AG04450 (cell line): ENCODE data around the gene SCAI. TPM values are rescaled to one million over a fixed set of nuclear protein-coding genes. Genes with fewer than 3 reads are reported as not detected.
"Not testable (repeated sequence)": the region's sequence is repeated elsewhere in the genome, so short reads cannot be mapped to it uniquely, and the experiment has no call there.

Experiments
- CTCF ChIA-PET: fragments of 300-600, 350-600 bp; formaldehyde crosslinking; extraction: SDS; loops from one replicate; lab custom pipeline; 2022; ENCODE audit warnings: antibody characterized with exemption, inconsistent platforms; lab: Charles Lee
- POLR2A ChIA-PET: fragments of 350-600 bp; formaldehyde crosslinking; extraction: SDS; loops from one replicate; lab custom pipeline; 2021; ENCODE audit warnings: antibody characterized with exemption, inconsistent platforms; lab: Yijun Ruan, JAX
- DNase-seq: peaks from one replicate; pipeline ENCODE4 v3.0.0-alpha.2; 2011; ENCODE audit warnings: low read depth, low spot score
- H3K27ac ChIP-seq: one replicate; pipeline ENCODE4 v1.5.1; 2012; ENCODE audit warnings: low read depth, low read length, control low read depth
- H3K27me3 ChIP-seq: one replicate; pipeline ENCODE4 v1.6.0; 2012; ENCODE audit warnings: low read length; ENCODE audit not compliant: control insufficient read depth, insufficient read depth
- H3K4me3 ChIP-seq: 2 replicates; pipeline ENCODE4 v1.5.1; 2011; ENCODE audit warnings: mild to moderate bottlenecking, low read depth, low read length, control low read depth
- H3K9me3 ChIP-seq: 2 replicates; pipeline ENCODE4 v1.5.1; 2012; ENCODE audit warnings: low read length; ENCODE audit not compliant: control insufficient read depth, insufficient read depth
- CTCF ChIP-seq: IDR thresholded peaks from 2 replicates; pipeline ENCODE4 v1.5.1; 2011; ENCODE audit warnings: low read depth, low read length, control low read depth, inconsistent platforms
- polyA plus RNA-seq: library from polyadenylated mRNA; depleted of rRNA; stranded (reverse); fragments of >200 nt; gene quantifications from 2 replicates; pipeline ENCODE4 v1.2.3, GENCODE V29; 2011

The SCAI gene
- polyA plus RNA-seq, 1 experiment = 13.9 TPM

- CTCF ChIA-PET = no interaction called here
- no peak for TF ChIP-seq CTCF
- H3K27ac ChIP-seq = no peak overlapping the region
- peaks cover 9% of the 10 kb centered on the region; the same call in 1 of the 2 replicates for H3K9me3 ChIP-seq
- POLR2A ChIA-PET = interaction anchor here (0.6 kb wide), 1 partner anchor 99 kb away, joined by 3 read pairs; no protein-coding TSS in a partner anchor
- DNase-seq = no peak
- no peak overlapping the region for H3K4me3 ChIP-seq
- H3K27me3 ChIP-seq = no peaks in the 10 kb centered on the region
Measured at GRCh38 chr9:125043148-125043547, 100.2 kb downstream of the SCAI start.

- H3K4me3 ChIP-seq = no peak overlapping the region
- H3K27me3 ChIP-seq = no peaks in the 10 kb centered on the region
- no peak for TF ChIP-seq CTCF
- ChIA-PET POLR2A (no interaction called here), CTCF (no interaction called here)
- no peak for DNase-seq
- no peak overlapping the region for H3K27ac ChIP-seq
- H3K9me3 ChIP-seq = no peaks in the 10 kb centered on the region
Measured at GRCh38 chr9:125038166-125038565, 105.2 kb downstream of the SCAI start.

GRCh38 chr9:125028041-125028440 lies 115.3 kb downstream of the SCAI start:
- Histone ChIP-seq H3K9me3 (no peaks in the 10 kb centered on the region), H3K27ac (no peak overlapping the region), H3K4me3 (no peak overlapping the region), H3K27me3 (no peaks in the 10 kb centered on the region)
- no peak for DNase-seq
- ChIA-PET POLR2A (no interaction called here), CTCF (no interaction called here)
- no peak for TF ChIP-seq CTCF

- CTCF ChIA-PET = no interaction called here
- no peaks in the 10 kb centered on the region for H3K9me3 ChIP-seq
- no peaks in the 10 kb centered on the region for H3K27me3 ChIP-seq
- H3K4me3 ChIP-seq = no peak overlapping the region
- POLR2A ChIA-PET = no interaction called here
- no peak for TF ChIP-seq CTCF
- H3K27ac ChIP-seq = no peak overlapping the region
- no peak for DNase-seq
Measured at GRCh38 chr9:125024917-125025316, 118.4 kb downstream of the SCAI start.

GRCh38 chr9:125021069-125021468 lies 122.3 kb downstream of the SCAI start:
- POLR2A ChIA-PET = no interaction called here

GRCh38 chr9:125015655-125016054 lies 127.7 kb downstream of the SCAI start:
- H3K27me3 ChIP-seq, DNase-seq, CTCF ChIA-PET: not testable (repeated sequence)

More at GRCh38 chr9:125021069-125021468, 122.3 kb downstream of the SCAI start:
- no peaks in the 10 kb centered on the region for H3K9me3 ChIP-seq
- H3K4me3 ChIP-seq = no peak overlapping the region
- TF ChIP-seq CTCF = no peak
- no peak for DNase-seq
- no peak overlapping the region for H3K27ac ChIP-seq
- H3K27me3 ChIP-seq = no peaks in the 10 kb centered on the region
- CTCF ChIA-PET = no interaction called here

GRCh38 chr9:125012013-125012412 lies 131.3 kb downstream of the SCAI start:
- H3K27ac ChIP-seq, H3K27me3 ChIP-seq, H3K9me3 ChIP-seq, CTCF ChIA-PET, H3K4me3 ChIP-seq, DNase-seq, POLR2A ChIA-PET: not testable (repeated sequence)

More at GRCh38 chr9:125015655-125016054, 127.7 kb downstream of the SCAI start:
- H3K9me3 ChIP-seq, H3K4me3 ChIP-seq, POLR2A ChIA-PET, H3K27ac ChIP-seq: not testable (repeated sequence)
